Anterior cingulate cortex (tissue), 58 donors: Measurements from ENCODE around the gene CMIP.

Experiments used
- DNase-seq, 58 donors: peaks; one replicate each; lab custom pipeline; 2025; lab: John Stamatoyannopoulos, UW

CMIP gene

GRCh38 chr16:81458827-81459598 is 14.4 kb downstream of the CMIP start:
- no peak for DNase-seq

GRCh38 chr16:81460075-81460474 is 15.5 kb downstream of the CMIP start:
- no peak for DNase-seq

DNA sequence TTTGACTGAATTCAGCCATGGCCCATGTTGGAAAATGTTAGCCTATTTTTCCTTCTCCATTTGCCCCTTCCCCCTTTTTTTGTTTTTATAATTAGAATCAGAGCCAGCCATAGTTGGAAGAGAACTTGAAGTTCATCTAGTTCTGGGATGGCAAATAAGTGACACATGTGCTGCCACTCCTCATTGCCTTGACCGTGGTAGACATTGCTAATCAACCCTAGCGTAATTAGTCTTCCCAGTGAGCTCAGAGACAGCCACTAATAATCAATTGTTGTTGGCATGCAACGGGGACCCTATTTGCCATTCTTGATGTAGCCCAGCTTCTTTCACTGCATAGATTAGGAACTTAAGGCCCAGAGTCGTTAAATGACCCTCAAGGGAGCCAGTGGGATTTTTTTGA is 16.6 kb downstream of the CMIP start:
- DNase-seq: no peak

- DNase-seq: no peak
These were observed 17.2 kb downstream of the CMIP start for GRCh38 chr16:81461766-81462165.

GRCh38 chr16:81462683-81463082 is 18.1 kb downstream of the CMIP start:
- DNase-seq: no peak

DNA sequence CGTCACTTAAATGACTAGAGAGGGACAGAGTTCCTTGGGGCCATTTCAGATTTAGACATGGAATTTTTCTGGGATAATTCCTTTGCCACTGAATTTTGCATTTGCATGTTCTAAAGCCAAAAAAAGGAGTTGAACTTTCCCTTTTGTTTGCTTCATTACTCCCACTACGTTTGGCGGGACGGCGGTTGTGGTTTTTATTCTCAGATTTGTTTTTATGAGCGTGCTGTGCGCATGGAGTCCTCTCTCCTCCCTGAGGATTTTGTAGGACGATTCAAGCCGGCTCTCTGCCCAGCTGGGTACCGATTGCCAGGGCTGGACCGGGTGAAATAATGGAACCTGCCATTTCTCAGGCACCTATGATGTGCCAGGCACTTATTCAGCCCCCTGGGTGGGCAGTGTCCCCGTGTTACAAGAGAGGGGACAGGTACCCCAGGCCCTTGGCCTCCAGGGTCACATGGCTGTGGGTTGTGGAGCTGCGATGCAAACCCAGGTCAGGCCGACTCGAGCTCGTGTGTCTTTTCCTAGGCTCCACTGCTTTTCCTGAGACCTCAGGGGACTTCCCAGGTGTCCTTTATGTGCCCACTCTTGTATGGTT is 18.8 kb downstream of the CMIP start:
- DNase-seq: peak in 10 of 58 donors; percentile 7 to 55 (median 24)

DNA sequence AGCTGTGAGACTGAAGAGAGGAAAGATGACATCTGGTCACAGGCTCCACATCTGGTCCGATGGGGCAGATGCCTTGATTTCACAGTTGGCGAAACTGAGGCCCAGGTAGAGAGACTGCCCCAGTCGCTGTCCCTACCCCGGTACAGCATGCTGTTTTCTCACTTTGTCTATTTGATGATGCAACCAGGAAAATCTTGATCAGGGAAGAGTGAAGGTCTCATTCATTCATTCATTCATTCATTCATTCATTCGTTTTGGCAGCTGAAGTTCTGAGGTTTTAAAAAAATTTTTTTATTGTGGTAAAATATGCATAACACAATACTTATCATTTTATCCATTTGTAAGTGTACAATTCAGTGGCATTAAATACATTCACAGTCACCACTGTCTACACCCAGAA is 19.7 kb downstream of the CMIP start:
- DNase-seq: no peak

DNA sequence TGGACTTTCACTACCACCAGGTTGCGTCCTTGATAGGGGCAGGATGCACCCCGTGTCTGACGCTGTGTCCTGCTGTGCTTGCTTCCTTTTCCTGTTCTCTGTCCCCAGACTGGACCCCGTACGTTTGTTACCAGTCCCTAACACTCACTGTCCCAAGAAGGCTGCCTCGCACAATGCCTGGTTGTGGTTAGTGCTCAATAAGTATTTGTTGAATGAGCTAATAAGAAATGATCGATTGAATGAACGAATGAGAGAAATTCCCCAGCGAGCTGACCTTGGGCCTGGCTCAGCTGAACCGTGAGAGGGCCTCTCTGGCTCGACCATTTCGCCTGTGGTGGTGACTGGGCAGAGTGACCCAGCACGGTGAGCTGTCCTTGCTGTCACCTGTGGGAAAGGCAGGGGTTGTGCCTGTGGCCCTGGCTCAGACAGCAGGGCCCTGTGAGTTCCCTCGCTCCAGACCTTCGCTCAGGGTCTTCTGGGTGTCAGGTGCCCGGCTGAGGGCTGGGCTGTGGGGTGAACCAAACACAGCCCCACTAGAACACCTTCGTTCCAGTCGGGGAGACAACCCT is 20.9 kb downstream of the CMIP start:
- DNase-seq: no peak

DNA sequence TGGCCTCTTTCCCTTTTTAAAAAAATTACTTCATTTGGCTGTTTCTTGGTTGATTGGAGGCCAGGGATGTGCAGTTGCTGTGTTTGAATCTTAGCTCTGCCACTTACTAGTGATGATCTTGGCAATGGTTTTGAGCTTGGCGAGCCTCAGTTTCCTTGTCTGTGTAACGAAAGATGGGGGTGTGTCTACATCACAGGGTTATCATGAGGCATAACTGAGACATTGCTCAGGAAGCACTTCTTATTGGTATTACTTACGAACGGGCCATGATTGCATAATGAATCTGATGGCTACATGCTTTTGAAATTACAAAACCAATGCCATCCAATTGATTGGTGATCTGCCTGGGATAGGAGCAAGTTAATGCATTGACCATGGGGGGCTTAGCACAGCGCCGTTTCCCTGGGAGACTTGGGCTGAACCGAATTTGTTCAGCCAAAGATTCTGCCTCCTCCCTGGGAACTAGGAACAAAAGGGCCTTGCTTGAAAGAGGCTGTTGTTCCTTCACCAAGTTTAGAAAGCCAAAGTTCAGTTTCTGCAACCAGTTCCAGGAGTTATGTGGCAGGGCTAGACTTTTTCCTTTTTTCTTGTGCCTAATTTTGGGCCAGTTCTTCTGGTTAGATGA is 21.9 kb downstream of the CMIP start:
- DNase-seq: peak in 18 of 58 donors; percentile 8 to 74 (median 31)

DNA sequence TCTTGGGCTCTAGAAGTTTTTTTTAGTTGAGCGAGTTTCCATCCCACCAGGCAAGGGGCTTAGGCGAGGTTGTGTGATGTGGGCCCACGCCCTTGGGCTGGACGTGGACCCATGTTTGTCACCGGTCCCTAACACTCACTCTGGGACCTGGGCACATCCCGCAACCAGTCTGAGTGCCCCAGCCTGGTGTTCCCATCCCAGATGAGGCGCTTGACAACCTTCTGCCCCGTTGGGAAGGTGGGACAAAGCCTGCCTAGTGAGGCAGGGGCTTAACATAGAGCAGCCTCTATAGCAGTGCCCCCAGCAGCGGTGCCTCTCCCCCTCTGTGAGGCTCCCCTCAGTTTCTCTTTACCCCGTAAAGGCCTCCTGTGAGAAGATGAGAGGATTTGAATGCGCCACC is 22.5 kb downstream of the CMIP start:
- no peak for DNase-seq

- no peak for DNase-seq
These were observed 23.2 kb downstream of the CMIP start for GRCh38 chr16:81467815-81468214.

GRCh38 chr16:81468269-81468902 is 23.8 kb downstream of the CMIP start:
- DNase-seq: no peak

DNA sequence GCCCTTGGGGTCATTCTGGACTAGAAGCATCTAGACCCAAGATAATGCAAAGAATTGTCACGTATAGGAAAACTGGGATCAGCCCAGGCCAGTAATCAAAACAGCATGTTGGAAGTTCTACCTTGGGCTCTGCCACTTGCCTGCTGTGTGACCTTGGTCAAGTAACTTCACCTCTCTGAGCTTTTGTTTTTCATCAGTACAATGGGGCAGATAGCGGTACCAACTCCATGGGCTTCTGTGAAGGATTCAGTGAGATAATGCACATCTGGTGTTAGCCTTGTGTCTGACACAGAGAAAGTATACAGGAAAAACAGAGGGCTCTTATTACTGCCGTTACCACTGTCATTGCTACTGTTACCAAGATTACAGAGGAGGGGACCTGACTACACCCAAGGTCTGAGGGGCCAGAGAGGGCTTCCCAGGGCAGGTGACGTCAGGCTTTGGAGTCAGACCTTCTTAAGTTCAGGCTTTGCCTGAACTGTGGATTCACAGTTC is 24.6 kb downstream of the CMIP start:
- DNase-seq: no peak

GRCh38 chr16:81469710-81470535 is 25.3 kb downstream of the CMIP start:
- peak in 8 of 58 donors; percentile 12 to 42 (median 22) for DNase-seq

- DNase-seq: no peak
These were observed 26.4 kb downstream of the CMIP start for GRCh38 chr16:81470796-81471636.

GRCh38 chr16:81471882-81472281 is 27.3 kb downstream of the CMIP start:
- no peak for DNase-seq

- DNase-seq: no peak
These were observed 27.8 kb downstream of the CMIP start for GRCh38 chr16:81472391-81472790.

- DNase-seq: no peak
These were observed 28.5 kb downstream of the CMIP start for GRCh38 chr16:81473066-81473488.

DNA sequence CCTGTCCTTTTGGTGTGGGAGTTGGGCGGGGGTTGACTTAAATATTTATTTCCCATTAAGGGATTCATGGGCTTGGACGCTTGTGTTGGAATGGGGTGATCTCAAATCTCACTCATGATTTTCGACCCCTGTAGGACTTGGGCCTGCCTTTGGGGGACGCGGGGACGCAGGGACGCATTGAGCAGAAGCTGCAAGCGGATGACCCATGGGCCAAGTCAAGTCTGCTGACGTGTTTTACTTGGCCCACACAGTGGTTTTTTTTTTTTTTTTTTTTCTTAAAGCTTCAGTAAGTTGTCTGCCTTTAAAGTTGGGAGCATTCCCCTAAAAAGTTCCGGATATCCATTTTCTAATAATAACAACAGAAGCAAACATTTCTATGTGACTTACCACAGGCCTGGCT is 28.9 kb downstream of the CMIP start:
- no peak for DNase-seq
